Heart left ventricle (tissue), 13 donors: ENCODE results near the gene CCBE1.

Experiments used
- CTCF ChIP-seq, 12 donors: fragments of 200-600 bp; sonication (generic) in 4 of 12; IDR thresholded peaks; one replicate each; pipeline versions ENCODE4 v1.5.0 to v1.8.0; 2018 to 2022; ENCODE audit warnings: antibody characterized with exemption in 12 of 12, mild to moderate bottlenecking in 5 of 12
- POLR2A ChIP-seq, 2 donors: fragments of 450-650 bp; IDR thresholded peaks; one replicate each; pipeline ENCODE4 v1.6.1; 2017; ENCODE audit warnings: antibody characterized with exemption in 2 of 2, mild to moderate bottlenecking in 2 of 2, moderate library complexity in 2 of 2
- donor health status: ischemic (EF 13 %, LVEDD 7.1; RV severe dilation, severe dysfunction).
- donor health status: DM: no; HTN: yes; CAD: no.
- donor health status: DM: no; HTN: no; CAD: no.
- donor health status: ischemic (EF 25% LVEDD 6.9; RV normal size, moderate dysfunction).
- donor health status: ischemic (EF 25% LVEDD 5.7; RV mildly dilated, moderate dysfunction).
- donor health status: ischemic (EF 35%, LVEDD 5.7; RV mildly dilated, moderate dysfunction).
- donor health status: nonischemic (EF 11% LVEDD 7.7; RV severe dilation, severe dysfunction).
- donor health status: DM: yes; HTN: yes; CAD: no.
- donor health status: PGD.
- donor health status: ischemic (EF 29% LVEDD 5.4; RV normal size, mild dysfunction).
- donor health status: nonischemic (EF 23%, LVEDD 6.1; RV moderate dilation, normal function).

DNA sequence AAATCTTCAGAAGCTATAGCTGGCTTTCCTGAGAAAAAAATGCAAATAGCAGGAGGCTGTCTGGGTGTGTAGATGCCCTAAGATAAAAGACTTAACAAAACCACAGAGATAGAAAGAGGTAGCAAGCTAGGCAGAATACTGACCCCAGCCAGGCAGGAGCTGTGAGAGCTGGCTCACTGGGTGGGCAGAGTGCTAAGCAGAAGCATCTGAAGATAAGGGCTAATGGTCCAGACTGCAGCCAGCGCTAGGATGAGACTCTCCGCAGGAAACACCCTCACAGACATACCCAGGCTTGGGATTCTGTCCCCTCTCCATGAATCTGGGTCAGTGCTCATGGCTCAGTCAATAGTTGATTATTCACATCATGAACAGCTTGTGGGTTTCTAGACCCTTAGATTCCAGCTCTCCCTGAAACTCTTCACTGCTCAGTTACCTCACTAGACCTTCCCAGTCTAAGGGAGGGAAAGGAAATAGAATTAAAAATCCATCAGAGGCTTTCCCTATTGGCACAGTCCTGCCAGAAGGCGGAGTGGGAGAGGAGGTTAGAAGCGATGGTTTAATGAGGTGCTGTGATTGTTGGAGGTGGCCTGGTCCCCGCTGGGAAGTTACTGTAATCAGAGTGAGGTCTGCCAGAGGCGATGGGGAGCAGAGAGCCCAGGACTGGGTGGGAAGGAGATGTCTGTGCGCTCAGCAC, 21.4 kb upstream of the CCBE1 start:
- TF ChIP-seq CTCF (IDR thresholded peaks at IDR 0.05) (no peak), POLR2A (IDR thresholded peaks at IDR 0.05) (no peak)
